Panc1 (cell line): Measurements from ENCODE around the gene C17orf67. TPM values are rescaled to one million over a fixed set of nuclear protein-coding genes. Genes with fewer than 3 reads are reported as not detected.

Source experiments
- ATAC-seq: fragments of 200-7000 bp; cut with Tn5 transposase; 2 replicates; pipeline ENCODE4 v1.9.1; 2020; ENCODE audit warnings: mild to moderate bottlenecking, moderate library complexity
- BruUV-seq: library from RNA; stranded (reverse); fragments of 400-500 nt; replicated peaks from 2 replicates; lab custom pipeline; 2021; lab: Mats Ljungman, UMichigan
- CTCF ChIA-PET: fragments of 300-600 bp; sonication (Branson Sonifier 250); formaldehyde crosslinking; loops from one replicate; lab custom pipeline; 2022; ENCODE audit warnings: antibody characterized with exemption; lab: Charles Lee
- POLR2A ChIA-PET: fragments of 300-600 bp; sonication (Branson Sonifier 250); formaldehyde crosslinking; loops from one replicate; lab custom pipeline; 2022; ENCODE audit warnings: antibody characterized with exemption; lab: Charles Lee
- DNase-seq: peaks from one replicate; pipeline ENCODE4 v3.0.0-alpha.2; 2010; ENCODE audit warnings: low read depth, low spot score
- H3K27ac ChIP-seq: 2 replicates; pipeline ENCODE4 v1.5.1; 2011; ENCODE audit warnings: mild to moderate bottlenecking, low read length, inconsistent platforms
- H3K27me3 ChIP-seq: fragments of 200-500 bp; sonication (Bioruptor generic); 2 replicates; pipeline ENCODE4 v1.6.0; 2014; ENCODE audit warnings: low read length, inconsistent platforms; ENCODE audit not compliant: control insufficient read depth, insufficient read depth
- H3K36me3 ChIP-seq: fragments of 200-500 bp; sonication (Bioruptor generic); 2 replicates; pipeline ENCODE4 v1.5.1; 2014; ENCODE audit warnings: inconsistent platforms, mild to moderate bottlenecking, low read length, moderate library complexity; ENCODE audit not compliant: control insufficient read depth, insufficient read depth
- H3K4me1 ChIP-seq: 2 replicates; pipeline ENCODE4 v1.5.1; 2011; ENCODE audit warnings: inconsistent platforms, mild to moderate bottlenecking, low read length, moderate library complexity; ENCODE audit not compliant: control insufficient read depth, insufficient read depth
- H3K4me3 ChIP-seq, 2 experiments: 2 replicates each; pipeline ENCODE4 v1.5.1; 2011 to 2012; ENCODE audit warnings: low read depth in 2 of 2, low read length in 2 of 2, mild to moderate bottlenecking in 2 of 2, inconsistent platforms in 1 of 2, moderate library complexity in 1 of 2
- H3K9me3 ChIP-seq: fragments of 200-500 bp; sonication (Bioruptor generic); 2 replicates; pipeline ENCODE4 v1.5.1; 2014; ENCODE audit warnings: low read depth, mild to moderate bottlenecking, inconsistent platforms, low read length, moderate library complexity; ENCODE audit not compliant: control insufficient read depth, insufficient read depth
- POLR2AphosphoS5 ChIP-seq: IDR thresholded peaks from 2 replicates; pipeline ENCODE4 v1.6.1; 2012; ENCODE audit warnings: mild to moderate bottlenecking, low read depth, low read length, moderate library complexity
- SIN3A ChIP-seq: IDR thresholded peaks from 2 replicates; pipeline ENCODE4 v1.6.1; 2012; ENCODE audit warnings: low read depth, mild to moderate bottlenecking, low read length, moderate library complexity, borderline replicate concordance; ENCODE audit not compliant: insufficient read depth
- TCF7L2 ChIP-seq: IDR thresholded peaks from 2 replicates; pipeline ENCODE4 v1.6.1; 2011; ENCODE audit warnings: mild to moderate bottlenecking, low read depth, low read length, inconsistent platforms
- in situ Hi-C: cut with HindIII; loops from 2 replicates; pipeline ENCODE4 v1.10.0; 2016; ENCODE audit warnings: low sequenced_read_pairs, low pct_unique_long_range_greater_than_20kb
- intact Hi-C: fragments of 100-400 bp; cut with micrococcal nuclease; formaldehyde crosslinking; loops from one replicate; pipeline ENCODE4 v1.10.0; 2022; ENCODE audit not compliant: unreplicated experiment
- total RNA-seq: library from RNA; stranded (reverse); gene quantifications from one replicate; pipeline ENCODE4 v1.2.1, GENCODE V29; 2021; ENCODE audit not compliant: unreplicated experiment
- TF ChIP-seq, protein P1 (sequence below), 2 experiments: IDR thresholded peaks; 2 replicates each; pipeline ENCODE4 v1.6.1; 2011 to 2012; ENCODE audit warnings: low read depth in 2 of 2, control low read depth in 1 of 2, low read length in 1 of 2, mild to moderate bottlenecking in 1 of 2, moderate library complexity in 1 of 2; ENCODE audit not compliant: insufficient read depth in 1 of 2
- TF ChIP-seq, protein P2 (sequence below): fragments of 450-650 bp; IDR thresholded peaks from 2 replicates; pipeline ENCODE4 v1.5.1; 2017; ENCODE audit warnings: mild to moderate bottlenecking

C17orf67 gene
- total RNA-seq, 1 experiment from 2014 or later, result 3.4 TPM

DNA sequence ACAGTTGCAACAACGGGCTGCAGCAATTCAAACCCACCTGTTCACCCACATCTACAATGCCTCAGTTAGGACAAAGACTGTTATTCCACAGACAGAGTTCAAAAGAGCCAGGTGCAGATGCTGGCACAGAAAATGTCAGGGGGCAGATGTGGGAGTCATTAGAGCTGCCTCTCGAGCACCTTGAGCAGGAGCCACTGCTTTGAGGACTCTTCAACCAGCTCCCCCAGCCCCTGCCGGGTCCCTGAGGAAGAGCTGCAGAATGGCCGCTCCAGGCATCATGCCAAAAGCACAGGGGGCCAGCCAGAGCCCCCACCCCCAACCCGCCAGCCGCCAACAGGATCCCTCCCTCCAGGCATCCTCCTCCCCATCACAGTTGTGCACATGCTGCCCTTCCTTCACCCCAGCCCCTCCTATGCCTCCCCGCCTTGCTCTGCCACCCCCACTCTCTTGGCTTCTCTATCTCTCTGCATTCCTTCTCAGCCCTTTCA is 20.8 kb downstream of the C17orf67 start:
- CTCF ChIA-PET, result no interaction called here
- Histone ChIP-seq H3K27ac (no peak overlapping the region), H3K4me3 (no peak overlapping the region), H3K9me3 (no peaks in the 10 kb centered on the region), H3K4me1 (no peaks in the 10 kb centered on the region), H3K27me3 (no peaks in the 10 kb centered on the region), H3K36me3 (no peaks in the 10 kb centered on the region)
- TF ChIP-seq, protein P1, sequence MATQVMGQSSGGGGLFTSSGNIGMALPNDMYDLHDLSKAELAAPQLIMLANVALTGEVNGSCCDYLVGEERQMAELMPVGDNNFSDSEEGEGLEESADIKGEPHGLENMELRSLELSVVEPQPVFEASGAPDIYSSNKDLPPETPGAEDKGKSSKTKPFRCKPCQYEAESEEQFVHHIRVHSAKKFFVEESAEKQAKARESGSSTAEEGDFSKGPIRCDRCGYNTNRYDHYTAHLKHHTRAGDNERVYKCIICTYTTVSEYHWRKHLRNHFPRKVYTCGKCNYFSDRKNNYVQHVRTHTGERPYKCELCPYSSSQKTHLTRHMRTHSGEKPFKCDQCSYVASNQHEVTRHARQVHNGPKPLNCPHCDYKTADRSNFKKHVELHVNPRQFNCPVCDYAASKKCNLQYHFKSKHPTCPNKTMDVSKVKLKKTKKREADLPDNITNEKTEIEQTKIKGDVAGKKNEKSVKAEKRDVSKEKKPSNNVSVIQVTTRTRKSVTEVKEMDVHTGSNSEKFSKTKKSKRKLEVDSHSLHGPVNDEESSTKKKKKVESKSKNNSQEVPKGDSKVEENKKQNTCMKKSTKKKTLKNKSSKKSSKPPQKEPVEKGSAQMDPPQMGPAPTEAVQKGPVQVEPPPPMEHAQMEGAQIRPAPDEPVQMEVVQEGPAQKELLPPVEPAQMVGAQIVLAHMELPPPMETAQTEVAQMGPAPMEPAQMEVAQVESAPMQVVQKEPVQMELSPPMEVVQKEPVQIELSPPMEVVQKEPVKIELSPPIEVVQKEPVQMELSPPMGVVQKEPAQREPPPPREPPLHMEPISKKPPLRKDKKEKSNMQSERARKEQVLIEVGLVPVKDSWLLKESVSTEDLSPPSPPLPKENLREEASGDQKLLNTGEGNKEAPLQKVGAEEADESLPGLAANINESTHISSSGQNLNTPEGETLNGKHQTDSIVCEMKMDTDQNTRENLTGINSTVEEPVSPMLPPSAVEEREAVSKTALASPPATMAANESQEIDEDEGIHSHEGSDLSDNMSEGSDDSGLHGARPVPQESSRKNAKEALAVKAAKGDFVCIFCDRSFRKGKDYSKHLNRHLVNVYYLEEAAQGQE (IDR thresholded peaks at IDR 0.05; ENCODE audit: insufficient read depth in 1 of 2, low read depth in 2 of 2, low read length in 1 of 2), result no peak
- TF ChIP-seq TCF7L2 (no peak), SIN3A (no peak), POLR2AphosphoS5 (no peak)
- TF ChIP-seq, protein P2, sequence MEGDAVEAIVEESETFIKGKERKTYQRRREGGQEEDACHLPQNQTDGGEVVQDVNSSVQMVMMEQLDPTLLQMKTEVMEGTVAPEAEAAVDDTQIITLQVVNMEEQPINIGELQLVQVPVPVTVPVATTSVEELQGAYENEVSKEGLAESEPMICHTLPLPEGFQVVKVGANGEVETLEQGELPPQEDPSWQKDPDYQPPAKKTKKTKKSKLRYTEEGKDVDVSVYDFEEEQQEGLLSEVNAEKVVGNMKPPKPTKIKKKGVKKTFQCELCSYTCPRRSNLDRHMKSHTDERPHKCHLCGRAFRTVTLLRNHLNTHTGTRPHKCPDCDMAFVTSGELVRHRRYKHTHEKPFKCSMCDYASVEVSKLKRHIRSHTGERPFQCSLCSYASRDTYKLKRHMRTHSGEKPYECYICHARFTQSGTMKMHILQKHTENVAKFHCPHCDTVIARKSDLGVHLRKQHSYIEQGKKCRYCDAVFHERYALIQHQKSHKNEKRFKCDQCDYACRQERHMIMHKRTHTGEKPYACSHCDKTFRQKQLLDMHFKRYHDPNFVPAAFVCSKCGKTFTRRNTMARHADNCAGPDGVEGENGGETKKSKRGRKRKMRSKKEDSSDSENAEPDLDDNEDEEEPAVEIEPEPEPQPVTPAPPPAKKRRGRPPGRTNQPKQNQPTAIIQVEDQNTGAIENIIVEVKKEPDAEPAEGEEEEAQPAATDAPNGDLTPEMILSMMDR, result no peak
- ATAC-seq, result no peak
- POLR2A ChIA-PET, result no interaction called here
- in situ Hi-C loops, result no loop called here
- intact Hi-C loops, result no loop called here
- no peak for DNase-seq
- no TSS peak for BruUV-seq

DNA sequence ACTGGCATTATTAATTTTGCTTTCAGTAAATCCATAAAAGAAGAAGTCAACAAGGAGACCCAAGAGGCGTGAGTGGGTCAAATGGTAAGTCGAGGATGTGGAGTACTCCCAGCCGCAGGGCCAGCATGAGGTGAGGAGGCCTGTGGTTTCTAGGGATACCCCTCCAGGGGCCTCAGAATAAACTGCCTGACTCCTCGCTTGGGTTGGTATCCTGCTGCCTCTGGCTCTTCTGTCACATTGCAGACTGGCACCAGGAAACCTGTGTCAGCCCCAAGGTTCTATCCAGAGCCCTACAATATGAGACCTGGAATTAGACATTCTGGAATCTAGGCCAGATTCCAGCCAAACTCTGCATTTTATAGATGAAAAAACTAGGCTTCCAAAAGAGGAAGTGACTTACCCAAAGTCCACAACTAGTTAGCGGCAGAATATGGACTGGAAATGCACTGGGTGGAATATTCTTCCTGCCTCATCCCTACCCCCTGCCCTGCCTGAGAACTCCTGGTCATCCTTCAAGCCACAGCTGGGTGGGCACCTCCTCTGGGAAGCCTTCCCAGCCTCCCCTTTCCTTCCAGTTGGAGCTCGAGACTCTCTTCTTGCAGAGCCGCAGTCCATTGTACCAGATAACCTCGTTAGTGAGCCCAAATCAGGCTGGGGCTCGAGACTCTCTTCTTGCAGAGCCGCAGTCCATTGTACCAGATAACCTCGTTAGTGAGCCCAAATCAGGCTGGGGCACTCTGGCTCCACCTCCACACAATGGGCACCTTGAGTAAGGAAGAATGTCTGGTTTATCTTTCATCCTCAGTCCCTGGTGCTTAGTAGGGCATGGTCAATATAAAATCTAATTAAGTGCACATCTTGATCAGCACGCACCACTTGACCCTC is 22.6 kb downstream of the C17orf67 start:
- no TSS peak for BruUV-seq

More for the DNA sequence above, 22.6 kb downstream of the C17orf67 start:
- in situ Hi-C loops, result no loop called here
- no peak for DNase-seq
- POLR2A ChIA-PET, result no interaction called here
- Histone ChIP-seq H3K4me1 (no peaks in the 10 kb centered on the region), H3K9me3 (no peaks in the 10 kb centered on the region), H3K27ac (no peak overlapping the region), H3K4me3 (no peak overlapping the region), H3K27me3 (no peaks in the 10 kb centered on the region), H3K36me3 (no peaks in the 10 kb centered on the region)
- intact Hi-C loops, result no loop called here
- no peak for ATAC-seq
- TF ChIP-seq, protein P1 (IDR thresholded peaks at IDR 0.05; ENCODE audit: insufficient read depth in 1 of 2, low read depth in 2 of 2, low read length in 1 of 2), result no peak
- CTCF ChIA-PET, result interaction anchor here (0.7 kb wide), 1 partner anchor 320 kb away, joined by 3 read pairs; no protein-coding TSS in a partner anchor
